Measurements from ENCODE around the gene PFKFB4. TPM values are rescaled to one million over a fixed set of nuclear protein-coding genes. Genes with fewer than 3 reads are reported as not detected.
"Not testable (repeated sequence)": the region's sequence is repeated elsewhere in the genome, so short reads cannot be mapped to it uniquely, and the experiment has no call there.

PFKFB4 gene
- total and polyA plus RNA-seq, 4 donors, result 13.2 to 18.3 (median 14.7) TPM

- not testable (repeated sequence) for H3K4me3 ChIP-seq (ENCODE audit: low read depth, low read length); H3K27me3 ChIP-seq (ENCODE audit: control insufficient read depth, insufficient read depth, low read length); DNase-seq (ENCODE audit: low read depth in 4 of 6, low spot score in 6 of 6); H3K9me3 ChIP-seq (ENCODE audit: control insufficient read depth, insufficient read depth, low read length); H3K27ac ChIP-seq (ENCODE audit: low read depth, low read length); H3K36me3 ChIP-seq (ENCODE audit: control insufficient read depth, insufficient read depth, low read length); H3K4me1 ChIP-seq (ENCODE audit: control insufficient read depth, insufficient read depth, low read length)
- WGBS (ENCODE audit: insufficient coverage), result 86% methylated on average over 3 of the region's 6 CpGs
Observed at GRCh38 chr3:48482822-48483221, 73.8 kb downstream of the PFKFB4 start.

GRCh38 chr3:48480891-48481290 lies 75.7 kb downstream of the PFKFB4 start:
- not testable (repeated sequence) for H3K27me3 ChIP-seq (ENCODE audit: control insufficient read depth, insufficient read depth, low read length); H3K4me3 ChIP-seq (ENCODE audit: low read depth, low read length); DNase-seq (ENCODE audit: low read depth in 4 of 6, low spot score in 6 of 6); H3K9me3 ChIP-seq (ENCODE audit: control insufficient read depth, insufficient read depth, low read length); H3K27ac ChIP-seq (ENCODE audit: low read depth, low read length); H3K4me1 ChIP-seq (ENCODE audit: control insufficient read depth, insufficient read depth, low read length)
- WGBS (ENCODE audit: insufficient coverage), result no CpG with 5 or more reads among the region's 11 CpGs
- peaks cover 21% of the 10 kb centered on the region for H3K36me3 ChIP-seq (ENCODE audit: control insufficient read depth, insufficient read depth, low read length)

- Histone ChIP-seq H3K27me3 (ENCODE audit: control insufficient read depth, insufficient read depth, low read length) (no peaks in the 10 kb centered on the region), H3K36me3 (ENCODE audit: control insufficient read depth, insufficient read depth, low read length) (peaks cover 26% of the 10 kb centered on the region), H3K4me1 (ENCODE audit: control insufficient read depth, insufficient read depth, low read length) (no peaks in the 10 kb centered on the region), H3K9me3 (ENCODE audit: control insufficient read depth, insufficient read depth, low read length) (no peaks in the 10 kb centered on the region), H3K27ac (ENCODE audit: low read depth, low read length) (no peak overlapping the region), H3K4me3 (ENCODE audit: low read depth, low read length) (no peak overlapping the region)
- DNase-seq (ENCODE audit: low read depth in 4 of 6, low spot score in 6 of 6), result no peak
- WGBS (ENCODE audit: insufficient coverage), result 79% methylated on average over 18 of the region's 19 CpGs
Observed at GRCh38 chr3:48478626-48479555, 77.7 kb downstream of the PFKFB4 start.

- no peak overlapping the region for H3K27ac ChIP-seq (ENCODE audit: low read depth, low read length)
- no peak overlapping the region for H3K4me3 ChIP-seq (ENCODE audit: low read depth, low read length)
- WGBS (ENCODE audit: insufficient coverage), result 86% methylated on average over 7 of the region's 9 CpGs
- H3K9me3 ChIP-seq (ENCODE audit: control insufficient read depth, insufficient read depth, low read length), result no peaks in the 10 kb centered on the region
- peaks cover 26% of the 10 kb centered on the region for H3K36me3 ChIP-seq (ENCODE audit: control insufficient read depth, insufficient read depth, low read length)
- peaks cover 7% of the 10 kb centered on the region for H3K4me1 ChIP-seq (ENCODE audit: control insufficient read depth, insufficient read depth, low read length)
- H3K27me3 ChIP-seq (ENCODE audit: control insufficient read depth, insufficient read depth, low read length), result no peaks in the 10 kb centered on the region
- no peak for DNase-seq (ENCODE audit: low read depth in 4 of 6, low spot score in 6 of 6)
Observed at GRCh38 chr3:48477959-48478520, 78.6 kb downstream of the PFKFB4 start.

GRCh38 chr3:48476426-48477053 lies 80.1 kb downstream of the PFKFB4 start:
- H3K4me1 ChIP-seq (ENCODE audit: control insufficient read depth, insufficient read depth, low read length), result peaks cover 20% of the 10 kb centered on the region
- no peaks in the 10 kb centered on the region for H3K27me3 ChIP-seq (ENCODE audit: control insufficient read depth, insufficient read depth, low read length)

GRCh38 chr3:48475188-48475587 lies 81.4 kb downstream of the PFKFB4 start:
- WGBS (ENCODE audit: insufficient coverage), result 77% methylated on average over 10 of the region's 11 CpGs
- peaks cover 32% of the 10 kb centered on the region for H3K36me3 ChIP-seq (ENCODE audit: control insufficient read depth, insufficient read depth, low read length)
- H3K27me3 ChIP-seq (ENCODE audit: control insufficient read depth, insufficient read depth, low read length), result no peaks in the 10 kb centered on the region
- DNase-seq (ENCODE audit: low read depth in 4 of 6, low spot score in 6 of 6), result no peak
- peaks cover 25% of the 10 kb centered on the region for H3K4me1 ChIP-seq (ENCODE audit: control insufficient read depth, insufficient read depth, low read length)
- no peak overlapping the region for H3K4me3 ChIP-seq (ENCODE audit: low read depth, low read length)
- no peaks in the 10 kb centered on the region for H3K9me3 ChIP-seq (ENCODE audit: control insufficient read depth, insufficient read depth, low read length)
- H3K27ac ChIP-seq (ENCODE audit: low read depth, low read length), result no peak overlapping the region

More at GRCh38 chr3:48476426-48477053, 80.1 kb downstream of the PFKFB4 start:
- no peaks in the 10 kb centered on the region for H3K9me3 ChIP-seq (ENCODE audit: control insufficient read depth, insufficient read depth, low read length)
- H3K36me3 ChIP-seq (ENCODE audit: control insufficient read depth, insufficient read depth, low read length), result peaks cover 26% of the 10 kb centered on the region
- no peak overlapping the region for H3K27ac ChIP-seq (ENCODE audit: low read depth, low read length)
- H3K4me3 ChIP-seq (ENCODE audit: low read depth, low read length), result no peak overlapping the region
- no peak for DNase-seq (ENCODE audit: low read depth in 4 of 6, low spot score in 6 of 6)
- 91% methylated on average over 9 of the region's 9 CpGs for WGBS (ENCODE audit: insufficient coverage)

GRCh38 chr3:48474619-48475018 lies 82.0 kb downstream of the PFKFB4 start:
- no peak for DNase-seq (ENCODE audit: low read depth in 4 of 6, low spot score in 6 of 6)
- Histone ChIP-seq H3K4me3 (ENCODE audit: low read depth, low read length) (no peak overlapping the region), H3K27ac (ENCODE audit: low read depth, low read length) (no peak overlapping the region), H3K27me3 (ENCODE audit: control insufficient read depth, insufficient read depth, low read length) (no peaks in the 10 kb centered on the region), H3K9me3 (ENCODE audit: control insufficient read depth, insufficient read depth, low read length) (no peaks in the 10 kb centered on the region), H3K36me3 (ENCODE audit: control insufficient read depth, insufficient read depth, low read length) (peaks cover 37% of the 10 kb centered on the region), H3K4me1 (ENCODE audit: control insufficient read depth, insufficient read depth, low read length) (peaks cover 29% of the 10 kb centered on the region)
- WGBS (ENCODE audit: insufficient coverage), result 41% methylated on average over 3 of the region's 4 CpGs

- DNase-seq (ENCODE audit: low read depth in 4 of 6, low spot score in 6 of 6); H3K4me3 ChIP-seq (ENCODE audit: low read depth, low read length); H3K27ac ChIP-seq (ENCODE audit: low read depth, low read length); H3K27me3 ChIP-seq (ENCODE audit: control insufficient read depth, insufficient read depth, low read length); H3K9me3 ChIP-seq (ENCODE audit: control insufficient read depth, insufficient read depth, low read length): not testable (repeated sequence)
- Histone ChIP-seq H3K36me3 (ENCODE audit: control insufficient read depth, insufficient read depth, low read length) (peaks cover 42% of the 10 kb centered on the region), H3K4me1 (ENCODE audit: control insufficient read depth, insufficient read depth, low read length) (peaks cover 35% of the 10 kb centered on the region)
- 79% methylated on average over 3 of the region's 4 CpGs for WGBS (ENCODE audit: insufficient coverage)
Observed at GRCh38 chr3:48474031-48474430, 82.6 kb downstream of the PFKFB4 start.

GRCh38 chr3:48473617-48473952 lies 83.0 kb downstream of the PFKFB4 start:
- H3K36me3 ChIP-seq (ENCODE audit: control insufficient read depth, insufficient read depth, low read length), result peaks cover 43% of the 10 kb centered on the region
- WGBS (ENCODE audit: insufficient coverage), result 86% methylated on average over 3 of the region's 5 CpGs
- DNase-seq (ENCODE audit: low read depth in 4 of 6, low spot score in 6 of 6), result peak in 1 of 6 donors; percentile 10
- peaks cover 39% of the 10 kb centered on the region for H3K4me1 ChIP-seq (ENCODE audit: control insufficient read depth, insufficient read depth, low read length)
- peak overlapping the region; percentile 82 for H3K4me3 ChIP-seq (ENCODE audit: low read depth, low read length)
- H3K27ac ChIP-seq (ENCODE audit: low read depth, low read length), result peak overlapping the region; percentile 97
- no peaks in the 10 kb centered on the region for H3K27me3 ChIP-seq (ENCODE audit: control insufficient read depth, insufficient read depth, low read length)
- H3K9me3 ChIP-seq (ENCODE audit: control insufficient read depth, insufficient read depth, low read length), result no peaks in the 10 kb centered on the region
